ENCODE results near the gene MAP4K5.

GRCh38 chr14:50530794-50531365, 1.5 kb downstream of the MAP4K5 start:
- TF ChIP-seq POLR2A (IDR thresholded peaks at IDR 0.05; ENCODE audit: low read depth, low read length), result no peak
- TF ChIP-seq POLR2AphosphoS5 (IDR thresholded peaks at IDR 0.05; ENCODE audit: low read depth, low read length), result no peak

Data from GM12892 (cell line).